SH-SY5Y (cell line): Measurements from ENCODE around the gene PHYHD1.

Experiments
- GATA2 ChIP-seq: IDR thresholded peaks from 2 replicates; pipeline ENCODE4 v1.6.1; 2011; ENCODE audit warnings: mild to moderate bottlenecking, low read depth, low read length
- GATA3 ChIP-seq: IDR thresholded peaks from 2 replicates; pipeline ENCODE4 v1.6.1; 2011; ENCODE audit warnings: low read depth, mild to moderate bottlenecking, low read length, moderate library complexity

PHYHD1 gene

GRCh38 chr9:128947527-128948301 lies 26.9 kb downstream of the PHYHD1 start, which contains the start of the genes DOLK and NUP188:
Gene DOLK (minus strand): TSS chr9:128947603. CDS start chr9:128947303, 300 bp downstream.
Gene NUP188 (plus strand): TSS chr9:128947699. CDS start chr9:128947720, 21 bp downstream.
- TF ChIP-seq GATA3 (no peak), GATA2 (no peak)

GRCh38 chr9:128969491-128969890 lies 48.7 kb downstream of the PHYHD1 start:
- TF ChIP-seq GATA3 (no peak), GATA2 (no peak)

GRCh38 chr9:128972956-128973355 lies 52.2 kb downstream of the PHYHD1 start:
- no peak for TF ChIP-seq GATA2
- TF ChIP-seq GATA3: no peak

GRCh38 chr9:128979111-128979510 lies 58.3 kb downstream of the PHYHD1 start:
- no peak for TF ChIP-seq GATA3
- TF ChIP-seq GATA2: no peak

GRCh38 chr9:128983536-128983935 lies 62.8 kb downstream of the PHYHD1 start:
- TF ChIP-seq GATA2 (no peak), GATA3 (no peak)

- TF ChIP-seq GATA2 (no peak), GATA3 (no peak)
These were observed 65.9 kb downstream of the PHYHD1 start for GRCh38 chr9:128986671-128987070.

- TF ChIP-seq GATA2 (no peak), GATA3 (no peak)
These were observed 67.0 kb downstream of the PHYHD1 start for GRCh38 chr9:128987805-128988204.
